Neural progenitor cell (in vitro differentiated cells): ENCODE results near the gene RIMOC1.

Experiments
- EZH2 ChIP-seq: fragments of 200-600 bp; sonication (generic); IDR thresholded peaks from 2 replicates; pipeline ENCODE4 v1.6.1; 2017; ENCODE audit warnings: antibody characterized with exemption, mild to moderate bottlenecking, moderate library complexity
- EZH2phosphoT487 ChIP-seq: fragments of 200-600 bp; sonication (generic); IDR thresholded peaks from 2 replicates; pipeline ENCODE4 v1.6.1; 2017; ENCODE audit warnings: antibody characterized with exemption
- TF ChIP-seq, protein P1 (sequence below): fragments of 200-600 bp; sonication (generic); IDR thresholded peaks from 2 replicates; pipeline ENCODE4 v1.5.1; 2017; ENCODE audit warnings: antibody characterized with exemption, mild to moderate bottlenecking

DNA sequence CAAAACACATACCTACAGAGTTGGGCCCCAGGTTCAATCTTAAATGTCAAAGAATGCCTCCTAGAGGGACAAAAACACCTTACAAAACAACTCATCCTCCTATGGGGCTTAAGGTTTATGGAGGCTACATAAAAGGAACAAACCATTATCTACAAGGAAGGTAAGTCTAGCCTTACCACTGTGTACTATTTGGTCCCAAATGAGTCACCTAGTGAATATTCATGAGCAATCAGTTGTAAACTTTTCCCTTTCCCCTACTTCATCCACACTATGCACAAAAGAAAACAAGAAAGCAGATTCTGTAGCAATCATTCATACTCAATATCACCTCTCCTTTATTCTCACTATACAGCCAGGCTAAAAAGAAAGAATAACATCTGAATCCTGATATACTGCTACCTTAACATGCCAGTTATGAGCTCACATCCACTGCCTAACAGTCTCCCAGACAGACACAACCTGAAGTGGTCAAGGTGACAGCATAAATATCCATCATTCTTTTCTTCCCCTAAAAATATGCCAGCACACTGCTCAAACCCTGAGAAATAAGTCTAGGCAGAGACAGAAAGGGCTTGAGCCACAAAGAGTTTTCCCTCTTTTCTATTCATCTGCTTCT is 40.2 kb upstream of the RIMOC1 start:
- TF ChIP-seq EZH2 (no peak), EZH2phosphoT487 (no peak)
- TF ChIP-seq, protein P1, sequence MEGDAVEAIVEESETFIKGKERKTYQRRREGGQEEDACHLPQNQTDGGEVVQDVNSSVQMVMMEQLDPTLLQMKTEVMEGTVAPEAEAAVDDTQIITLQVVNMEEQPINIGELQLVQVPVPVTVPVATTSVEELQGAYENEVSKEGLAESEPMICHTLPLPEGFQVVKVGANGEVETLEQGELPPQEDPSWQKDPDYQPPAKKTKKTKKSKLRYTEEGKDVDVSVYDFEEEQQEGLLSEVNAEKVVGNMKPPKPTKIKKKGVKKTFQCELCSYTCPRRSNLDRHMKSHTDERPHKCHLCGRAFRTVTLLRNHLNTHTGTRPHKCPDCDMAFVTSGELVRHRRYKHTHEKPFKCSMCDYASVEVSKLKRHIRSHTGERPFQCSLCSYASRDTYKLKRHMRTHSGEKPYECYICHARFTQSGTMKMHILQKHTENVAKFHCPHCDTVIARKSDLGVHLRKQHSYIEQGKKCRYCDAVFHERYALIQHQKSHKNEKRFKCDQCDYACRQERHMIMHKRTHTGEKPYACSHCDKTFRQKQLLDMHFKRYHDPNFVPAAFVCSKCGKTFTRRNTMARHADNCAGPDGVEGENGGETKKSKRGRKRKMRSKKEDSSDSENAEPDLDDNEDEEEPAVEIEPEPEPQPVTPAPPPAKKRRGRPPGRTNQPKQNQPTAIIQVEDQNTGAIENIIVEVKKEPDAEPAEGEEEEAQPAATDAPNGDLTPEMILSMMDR, result no peak
